Activated CD4-positive, alpha-beta T cell treated with anti-CD3 and anti-CD28 coated beads, Interleukin-2, amount 50 U/mL, for 16 hours (primary cell): Measurements from ENCODE around the gene SPON2.

Source experiments
- DNase-seq: peaks from one replicate; pipeline ENCODE4 v3.0.0-alpha.2; 2020

Gene SPON2

GRCh38 chr4:1172228-1172851, at the start of gene SPON2:
TSS of gene SPON2 (minus strand) at chr4:1172583.
- no peak for DNase-seq

DNA sequence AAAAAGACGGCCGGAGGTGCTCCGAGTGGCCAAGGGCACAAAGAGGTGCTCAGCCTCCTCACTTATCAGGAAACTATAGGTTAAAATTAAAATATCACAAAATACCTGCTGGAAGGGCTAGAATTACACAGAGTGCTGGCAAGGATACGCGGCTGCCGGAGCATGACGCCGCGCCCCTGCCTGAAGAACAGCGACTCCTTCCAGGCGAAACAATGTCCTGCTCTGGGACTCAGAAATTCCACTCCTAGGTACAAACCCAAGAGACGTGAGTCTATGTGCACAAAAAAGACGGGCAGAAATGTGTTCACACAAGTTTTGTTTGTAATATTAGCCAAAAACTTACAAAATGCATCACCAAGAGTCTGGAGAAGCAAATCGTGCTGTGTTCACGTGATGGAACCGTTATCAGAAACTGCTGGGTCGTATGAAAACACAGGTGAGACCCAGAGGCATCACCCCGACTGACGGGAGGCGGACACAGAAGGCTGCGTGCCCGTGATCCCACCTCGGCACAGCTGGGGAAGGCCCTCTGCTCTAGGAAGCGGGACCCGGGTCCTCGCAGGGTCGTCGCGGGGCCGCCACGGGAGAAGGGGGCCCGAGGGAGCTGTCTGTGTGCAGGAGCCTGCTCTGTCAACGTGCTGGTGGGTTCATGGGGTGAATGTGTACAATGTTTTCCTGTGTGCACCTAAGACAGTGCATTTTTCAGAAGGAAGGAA, 48.9 kb upstream of the SPON2 start:
- no peak for DNase-seq

DNA sequence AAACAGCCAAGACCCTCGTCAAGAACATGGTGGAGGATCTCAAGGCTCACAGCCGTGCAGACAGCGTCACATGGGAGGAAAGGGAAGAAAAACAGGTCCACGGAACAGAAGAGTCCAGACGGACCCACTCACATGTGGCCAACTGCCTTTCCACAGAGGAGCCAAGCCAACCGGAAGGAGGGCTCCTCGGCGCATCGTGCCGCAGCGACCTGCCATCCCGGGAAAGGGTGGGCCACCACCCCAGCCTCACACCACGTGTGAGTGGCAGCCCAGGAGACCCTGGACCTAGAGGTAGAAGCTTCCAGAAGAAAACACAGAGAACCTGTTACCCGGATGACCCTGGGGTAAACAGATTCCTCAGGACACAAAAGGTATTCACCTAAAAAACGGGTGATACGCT, 48.2 kb upstream of the SPON2 start:
- no peak for DNase-seq

DNA sequence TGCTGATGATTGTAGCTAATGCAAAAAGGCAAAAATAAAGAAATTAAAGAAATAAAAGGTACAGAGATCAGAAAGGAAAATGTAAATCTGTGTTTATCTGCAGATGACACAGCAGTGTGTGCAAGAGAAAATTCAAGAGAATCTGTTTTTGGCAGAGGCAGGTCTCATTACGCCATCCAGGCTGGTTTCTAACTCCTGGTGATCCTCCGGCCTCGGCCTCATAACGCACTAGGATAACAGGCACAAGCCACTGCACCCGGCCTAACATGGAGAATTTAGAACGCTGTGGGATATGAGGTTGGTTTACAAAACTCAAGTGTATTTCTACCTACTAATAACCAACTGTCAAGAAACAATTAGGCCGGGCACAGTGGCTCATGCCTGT, 47.2 kb upstream of the SPON2 start:
- DNase-seq, result no peak

DNA sequence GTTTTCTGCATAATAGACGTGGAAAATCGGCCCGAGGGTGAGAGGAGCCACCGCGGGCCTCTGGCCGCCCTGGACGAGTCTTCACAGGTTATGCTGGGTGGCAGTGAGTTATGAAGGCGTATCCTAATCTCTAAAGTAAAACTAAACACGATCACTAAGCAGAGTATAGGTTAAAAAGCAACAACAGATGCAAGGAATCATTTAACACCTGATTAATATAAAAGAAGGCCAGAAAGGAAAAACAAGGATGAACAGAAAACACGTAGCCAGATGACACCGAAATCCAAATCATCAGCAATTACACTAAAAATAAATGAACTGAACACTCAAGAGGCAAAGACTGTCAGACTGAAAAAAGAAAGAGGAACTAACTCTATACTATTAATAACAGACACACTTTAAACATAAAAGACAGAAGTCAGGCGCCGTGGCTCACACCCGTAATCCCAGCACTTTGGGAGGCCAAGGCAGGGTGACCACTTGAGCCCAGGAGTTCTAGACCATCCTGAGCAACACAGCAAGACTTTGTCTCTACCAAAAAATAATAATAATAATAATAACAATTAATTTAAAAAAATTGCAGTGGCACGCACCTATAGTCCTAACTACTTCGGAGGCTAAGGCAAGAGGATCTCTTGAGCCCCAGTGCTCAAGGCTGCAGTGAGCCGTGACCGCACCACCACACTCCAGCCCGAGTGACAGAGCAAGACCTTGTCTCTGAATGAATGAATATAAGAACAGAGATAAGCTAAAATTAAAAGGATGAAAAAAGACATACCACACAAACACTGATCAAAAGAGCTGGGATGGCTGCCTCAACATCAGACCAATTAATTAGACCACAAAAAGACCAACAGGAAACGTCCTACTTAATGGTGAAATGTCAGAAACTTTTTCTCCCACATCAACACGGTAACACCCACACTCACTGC, 46.5 kb upstream of the SPON2 start:
- DNase-seq, result no peak

- DNase-seq, result no peak
Observed at GRCh38 chr4:1217366-1217765, 45.0 kb upstream of the SPON2 start.

- DNase-seq, result peak; percentile 78
Observed at GRCh38 chr4:1216869-1217294, 44.5 kb upstream of the SPON2 start.

DNA sequence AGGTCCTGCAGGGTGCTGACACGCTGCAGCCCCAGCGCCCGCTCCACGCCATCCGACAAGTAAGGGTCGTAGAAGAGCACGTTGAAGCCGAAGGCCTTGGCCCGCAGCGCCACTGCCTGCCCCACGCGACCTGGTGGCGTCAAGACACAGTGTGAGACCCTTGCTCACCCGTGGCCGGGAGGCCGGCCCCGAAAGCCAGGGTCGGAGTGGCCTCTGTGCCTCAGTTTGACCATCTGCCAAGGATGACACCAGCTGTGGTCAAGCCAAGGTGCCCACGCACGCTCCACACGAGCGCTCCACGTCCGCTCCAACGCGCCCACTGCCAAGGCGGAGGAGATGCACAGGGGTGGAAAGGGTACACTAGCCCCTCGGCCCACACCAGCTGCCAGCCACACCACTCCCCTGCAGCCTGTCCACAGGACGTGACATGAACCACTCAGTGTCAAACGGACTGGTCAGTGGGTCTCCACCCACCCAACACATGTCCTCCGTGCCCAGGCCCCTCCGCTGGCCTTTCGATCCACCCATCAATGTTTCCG, 43.8 kb upstream of the SPON2 start:
- no peak for DNase-seq

DNA sequence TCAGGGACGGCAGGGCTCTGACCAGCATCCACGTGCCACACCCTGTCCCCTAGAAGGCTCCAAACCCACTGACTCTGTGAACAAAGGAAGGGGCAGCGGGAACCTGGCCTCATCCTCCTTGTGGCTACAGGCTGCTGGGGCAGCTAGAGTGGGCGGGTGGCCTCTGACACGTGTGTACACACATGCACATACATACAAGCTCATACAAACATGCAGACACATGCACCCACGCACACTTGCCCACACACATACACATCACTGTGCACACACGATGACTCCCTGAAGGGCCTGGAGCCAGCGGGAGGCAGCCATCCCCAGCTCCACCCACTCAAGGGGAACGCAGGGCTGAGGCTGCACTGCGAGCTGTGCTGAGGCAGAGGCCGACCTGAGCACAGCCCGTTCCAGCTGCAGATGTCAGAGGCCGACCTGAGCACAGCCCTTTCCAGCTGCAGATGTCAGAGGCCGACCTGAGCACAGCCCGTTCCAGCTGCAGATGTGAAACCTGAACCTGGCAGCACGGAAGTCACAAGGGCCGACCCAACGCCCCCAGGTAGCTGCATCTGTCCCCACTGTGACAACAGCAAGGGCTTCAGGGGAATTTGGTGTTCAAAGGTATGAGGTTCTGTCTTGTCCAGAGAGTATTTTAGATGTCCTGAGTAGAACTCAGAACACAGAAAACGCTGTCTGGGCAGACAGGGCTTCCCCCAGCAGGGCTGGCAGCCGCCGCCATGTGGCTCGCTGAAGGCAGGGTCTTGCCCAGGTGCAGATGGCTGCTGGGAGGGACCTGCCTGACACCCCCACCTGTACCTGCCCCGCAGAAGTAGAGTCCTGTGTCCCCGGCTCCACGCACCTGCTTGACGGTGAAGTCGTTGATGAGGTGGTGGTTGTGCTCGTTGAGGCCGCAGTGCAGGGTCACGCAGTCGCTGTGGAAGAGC, 43.0 kb upstream of the SPON2 start:
- DNase-seq, result no peak

GRCh38 chr4:1214101-1215095, 42.0 kb upstream of the SPON2 start:
- DNase-seq, result no peak

DNA sequence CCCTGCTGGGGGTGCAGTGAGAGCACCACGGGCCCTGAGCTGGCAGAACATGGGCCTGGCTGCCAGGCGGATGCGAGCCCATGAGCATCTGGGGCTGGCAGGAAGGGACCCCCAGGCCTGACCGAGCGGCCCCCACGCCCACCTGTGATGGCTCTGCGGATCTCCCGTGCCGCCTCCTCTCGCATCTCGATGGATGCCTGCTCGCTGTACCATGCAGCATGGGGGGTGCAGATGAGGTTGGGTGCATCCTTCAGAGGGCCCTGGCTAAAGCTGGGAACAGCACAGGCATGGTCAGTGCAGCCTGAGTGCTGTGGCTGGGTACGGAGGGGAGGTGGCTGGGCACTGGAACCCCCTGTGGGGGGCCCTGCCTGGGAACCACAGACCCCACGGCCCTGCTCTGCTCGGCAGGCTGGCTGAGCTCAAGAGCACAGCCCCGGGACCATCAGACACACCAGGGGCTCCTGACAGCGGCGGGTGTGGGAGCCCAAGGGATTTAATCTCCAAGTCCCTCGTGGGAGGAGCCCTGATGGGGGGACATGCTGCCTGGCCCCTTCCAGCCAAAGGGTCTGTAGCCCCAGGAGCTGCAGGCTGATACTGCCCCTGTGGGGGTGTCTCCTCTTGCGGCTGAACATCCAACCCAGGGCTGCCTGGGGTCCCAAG, 41.1 kb upstream of the SPON2 start:
- no peak for DNase-seq

GRCh38 chr4:1212546-1213335, 40.4 kb upstream of the SPON2 start:
- no peak for DNase-seq

DNA sequence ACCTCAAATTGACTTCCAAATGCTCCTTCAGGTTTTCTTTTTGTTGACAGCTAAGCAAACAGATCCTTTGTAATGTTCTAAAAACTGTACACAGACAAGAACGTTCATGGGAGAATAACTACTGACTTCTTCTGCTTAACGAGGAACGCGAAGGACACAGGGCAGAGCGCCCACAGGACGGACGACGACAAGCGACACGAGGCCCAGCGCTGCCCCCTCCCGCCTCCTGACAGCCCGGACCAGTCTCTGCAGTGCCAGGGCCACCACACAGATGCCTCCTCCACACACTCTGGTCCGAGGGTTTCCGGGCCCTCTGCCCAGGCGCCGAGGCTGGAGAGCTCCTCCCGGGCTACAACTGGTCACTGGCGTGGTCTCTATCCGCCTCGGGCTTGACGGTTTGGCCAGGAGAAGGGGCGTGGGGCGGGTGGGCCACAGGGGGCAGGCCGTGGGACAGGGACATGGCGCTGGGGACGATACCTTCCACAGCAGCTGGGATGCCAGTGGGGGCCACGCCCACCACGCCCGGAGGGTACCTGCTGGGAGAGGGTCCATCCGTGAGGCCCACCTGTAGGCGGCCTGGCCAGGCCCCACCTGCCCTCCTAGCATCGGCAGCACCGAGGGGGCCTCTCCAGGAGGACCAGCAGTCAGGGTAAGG, 39.6 kb upstream of the SPON2 start:
- no peak for DNase-seq

DNA sequence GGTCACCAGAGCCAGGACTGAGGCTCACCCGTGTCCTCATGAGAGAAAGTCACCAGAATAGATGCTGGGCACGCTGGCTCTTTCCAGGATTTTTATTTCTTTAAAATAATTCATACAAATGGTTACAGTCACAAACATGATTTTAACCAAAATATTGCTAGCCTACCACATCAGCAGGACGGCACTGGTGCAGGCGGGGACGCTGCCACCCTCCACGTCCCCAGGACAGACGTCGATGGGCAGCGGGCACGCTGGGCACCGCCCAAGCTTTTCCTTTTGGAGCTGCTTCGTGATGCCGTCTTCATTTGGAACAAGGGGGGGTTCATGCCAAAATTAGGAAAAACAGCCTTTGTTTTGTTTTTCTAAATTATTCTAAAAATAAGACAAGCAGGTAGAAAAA, 39.0 kb upstream of the SPON2 start:
- no peak for DNase-seq

DNA sequence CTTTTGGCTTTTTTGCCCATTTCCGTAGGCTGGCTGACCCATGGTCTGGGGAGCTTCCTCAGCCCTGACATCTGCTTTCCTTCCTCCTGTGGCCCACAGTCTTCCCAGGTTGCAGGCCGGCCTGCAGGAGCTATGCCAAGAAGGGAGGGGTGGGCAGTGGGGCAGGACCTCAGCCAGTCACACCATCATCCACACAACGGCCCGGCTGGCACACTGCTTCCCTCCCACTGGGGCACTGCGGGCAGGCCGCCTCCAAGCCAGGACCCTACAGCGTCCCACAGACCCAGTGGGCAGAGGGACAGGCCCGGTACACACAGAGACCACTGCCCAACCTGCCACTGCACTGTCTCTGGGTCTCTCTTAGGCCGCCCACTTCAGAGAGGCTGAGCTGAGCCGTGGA, 38.6 kb upstream of the SPON2 start:
- no peak for DNase-seq

DNA sequence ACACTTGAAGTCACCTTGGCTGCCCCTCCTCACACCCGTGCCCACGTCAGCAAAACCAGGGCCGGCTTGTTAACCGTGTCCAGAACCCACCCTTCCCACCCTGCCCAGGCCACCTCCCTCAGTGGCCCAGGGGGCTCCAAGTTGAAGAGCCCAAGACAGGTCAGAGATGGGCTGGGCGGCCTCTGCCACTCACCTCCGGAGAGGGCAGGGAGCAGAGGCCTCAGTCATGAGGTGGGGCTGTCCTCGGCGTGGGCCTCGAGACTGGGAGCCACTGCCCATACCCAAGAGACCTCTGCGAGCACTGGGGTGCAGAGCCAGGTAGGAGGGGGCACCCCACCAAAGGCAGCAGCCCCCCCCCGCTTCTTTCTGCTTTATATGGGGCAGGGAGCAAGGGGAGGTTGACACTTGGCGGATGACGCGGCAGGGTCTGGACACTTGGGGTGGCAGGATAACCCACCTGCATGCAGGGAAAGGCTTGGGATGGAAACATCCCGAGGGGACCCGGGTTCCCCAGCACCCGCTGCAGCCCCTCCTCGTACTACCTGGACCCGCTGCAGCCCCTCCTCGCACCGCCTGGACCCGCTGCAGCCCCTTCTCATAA, 38.0 kb upstream of the SPON2 start:
- no peak for DNase-seq

GRCh38 chr4:1209821-1210220, 37.4 kb upstream of the SPON2 start:
- no peak for DNase-seq

DNA sequence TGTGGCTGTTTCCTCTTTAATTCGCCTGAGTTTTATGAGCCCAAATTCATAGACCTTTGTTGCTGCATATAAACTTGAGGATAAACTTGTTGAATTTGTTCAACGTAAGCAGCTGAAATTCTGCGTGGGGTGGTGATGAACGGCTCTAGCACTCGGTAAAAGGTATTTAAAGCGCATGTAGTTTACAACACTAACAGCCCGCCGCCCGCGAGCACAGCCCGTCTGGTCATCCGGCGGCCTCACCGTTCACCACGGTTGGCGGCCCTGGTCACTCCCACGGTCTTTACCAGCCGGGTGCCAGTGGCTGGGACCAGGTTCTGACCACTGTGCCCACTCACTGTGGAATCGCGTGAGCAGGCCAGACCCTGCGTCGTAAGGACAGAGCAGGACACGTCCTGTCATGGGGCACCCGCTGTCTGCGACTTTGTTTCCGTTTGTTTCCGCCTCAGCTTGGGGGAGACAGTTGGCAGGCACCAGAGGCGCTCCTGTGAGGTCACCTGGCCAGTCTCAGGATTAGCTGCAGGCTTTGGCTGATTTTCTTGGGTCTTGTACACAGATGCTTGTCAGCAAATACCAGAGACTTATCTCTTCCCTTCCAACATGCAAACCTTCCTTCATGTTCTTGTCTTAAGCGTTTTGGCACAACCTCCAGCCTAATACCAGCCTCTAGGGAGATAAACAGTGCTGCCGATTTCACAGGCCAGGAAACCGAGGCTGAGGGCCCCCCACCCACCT, 36.8 kb upstream of the SPON2 start:
- no peak for DNase-seq
